ENCODE data around the gene C17orf50.
A peak's percentile ranks its signal among the peaks of the same experiment; 100 is the strongest.

The C17orf50 gene

DNA sequence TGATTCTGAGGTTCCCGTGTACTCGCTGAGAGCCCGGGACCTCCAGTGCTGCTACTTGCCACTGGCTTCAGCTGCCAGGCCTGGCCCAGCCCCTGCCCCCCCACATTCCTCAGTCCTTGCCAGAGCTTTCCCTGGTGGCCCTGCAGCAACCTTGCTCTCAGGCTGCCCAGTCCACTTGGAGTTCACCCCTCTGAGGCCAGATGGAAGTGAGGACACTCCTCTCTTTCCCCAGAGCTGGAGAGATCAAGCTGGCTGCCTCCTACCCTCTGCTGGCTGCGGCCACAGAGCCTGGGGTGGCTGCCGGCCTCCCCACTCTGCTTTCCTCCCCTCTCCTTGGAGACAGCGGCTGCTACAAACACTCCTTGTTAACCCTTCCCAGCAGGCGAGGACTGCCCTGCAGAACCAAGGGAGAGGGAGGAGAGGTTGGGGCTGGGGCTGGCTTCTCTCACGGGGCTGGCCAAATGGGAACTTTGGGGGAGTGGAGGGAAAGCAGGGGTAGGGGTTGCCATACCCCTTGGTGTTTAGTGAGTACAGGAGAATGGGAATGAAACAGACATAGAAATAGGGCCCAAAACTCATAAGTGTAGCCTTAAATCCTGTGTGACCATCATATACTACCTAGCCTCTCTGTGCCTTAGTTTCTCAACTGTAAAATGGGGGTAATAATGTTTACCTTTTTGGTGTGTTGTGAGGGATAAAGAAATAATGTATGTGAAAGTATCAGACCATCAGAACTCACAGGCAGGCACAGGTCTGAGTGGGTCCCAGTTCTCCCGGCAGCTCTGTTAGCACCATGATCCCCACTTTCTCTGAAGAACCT lies 7.5 kb upstream of the C17orf50 start, which contains the start of gene GAS2L2:
Gene GAS2L2 (minus strand): TSS at position 295 of the 820 bp plus-strand sequence. CDS start 389 bp downstream, outside the sequence.
- Histone ChIP-seq H3K9ac (ENCODE audit: insufficient read length, low read depth) (no peak within 1 kb of the TSS), H3K36me3 (ENCODE audit: insufficient read depth, insufficient read length, low read length) (no peaks in the 10 kb centered on the region), H3K9me3 (ENCODE audit: insufficient read depth, low read length) (no peaks in the 10 kb centered on the region), H3K27me3 (ENCODE audit: insufficient read depth, insufficient read length) (no peaks in the 10 kb centered on the region), H3K4me1 (ENCODE audit: insufficient read depth, insufficient read length) (peaks cover 7% of the 10 kb centered on the region), H3K4me3 (ENCODE audit: insufficient read length, low read depth) (no peak within 1 kb of the TSS)
- no peak for TF ChIP-seq SUZ12 (IDR thresholded peaks at IDR 0.05; ENCODE audit: extremely low read depth, insufficient read depth, insufficient read length)
- TF ChIP-seq ZNF274 (IDR thresholded peaks at IDR 0.05; ENCODE audit: low read depth, low read length): no peak
- no peak for TF ChIP-seq YY1 (IDR thresholded peaks at IDR 0.05; ENCODE audit: insufficient read depth, insufficient read length)
- DNase-seq (ENCODE audit: low read depth, low spot score): no peak

DNA sequence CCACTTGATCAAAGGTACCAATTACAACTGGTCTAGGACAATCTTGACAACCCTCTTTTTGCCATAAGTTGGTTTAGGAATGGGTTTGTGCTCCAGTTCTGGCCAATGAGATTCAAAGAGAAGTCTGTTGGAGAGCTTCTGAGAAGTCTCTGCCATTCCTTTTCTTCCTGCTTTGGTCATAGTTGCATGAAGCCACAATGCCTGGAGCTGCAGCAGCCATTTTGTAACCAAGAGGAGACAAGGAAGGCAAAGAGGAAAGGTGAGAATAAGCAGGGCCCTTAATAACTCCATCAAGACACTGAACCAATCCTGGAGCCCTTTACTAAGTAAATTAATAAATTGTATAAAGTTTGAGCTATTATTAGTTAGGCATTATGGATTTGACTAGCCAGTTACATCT lies 3.4 kb upstream of the C17orf50 start:
- H3K9me3 ChIP-seq (ENCODE audit: insufficient read depth, low read length): peaks cover 2% of the 10 kb centered on the region; the same call in 1 of the 2 replicates
- no peaks in the 10 kb centered on the region for H3K4me1 ChIP-seq (ENCODE audit: insufficient read depth, insufficient read length)
- no peak overlapping the region for H3K4me3 ChIP-seq (ENCODE audit: insufficient read length, low read depth)
- no peaks in the 10 kb centered on the region for H3K27me3 ChIP-seq (ENCODE audit: insufficient read depth, insufficient read length)
- H3K36me3 ChIP-seq (ENCODE audit: insufficient read depth, insufficient read length, low read length): no peaks in the 10 kb centered on the region
- DNase-seq (ENCODE audit: low read depth, low spot score): no peak
- no peak overlapping the region for H3K9ac ChIP-seq (ENCODE audit: insufficient read length, low read depth)
- TF ChIP-seq ZNF274 (IDR thresholded peaks at IDR 0.05; ENCODE audit: low read depth, low read length) (no peak), YY1 (IDR thresholded peaks at IDR 0.05; ENCODE audit: insufficient read depth, insufficient read length) (no peak), SUZ12 (IDR thresholded peaks at IDR 0.05; ENCODE audit: extremely low read depth, insufficient read depth, insufficient read length) (no peak)

DNA sequence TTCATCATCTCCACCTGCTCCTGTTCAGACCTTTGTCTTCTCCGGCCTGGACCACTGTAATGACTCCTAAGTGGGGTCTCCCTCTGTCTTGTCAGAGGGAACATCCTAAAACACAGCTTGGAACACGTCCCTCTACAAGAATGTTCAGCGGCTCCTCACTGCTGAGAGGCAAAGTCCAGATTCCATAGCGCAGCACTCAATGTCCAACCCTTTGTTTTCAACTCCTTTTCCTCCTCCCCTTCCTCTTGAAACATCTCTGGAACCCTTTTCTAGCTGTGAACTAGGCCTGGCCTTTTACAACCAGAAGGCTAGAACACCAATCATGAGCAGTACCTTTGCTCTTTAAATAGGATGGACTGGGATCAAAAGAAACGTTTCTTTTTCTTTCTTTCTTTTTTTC lies 914 bp downstream of the C17orf50 start:
- Histone ChIP-seq H3K9ac (ENCODE audit: insufficient read length, low read depth) (no peak overlapping the region), H3K9me3 (ENCODE audit: insufficient read depth, low read length) (peaks cover 26% of the 10 kb centered on the region; the same call in 1 of the 2 replicates), H3K36me3 (ENCODE audit: insufficient read depth, insufficient read length, low read length) (no peaks in the 10 kb centered on the region), H3K27me3 (ENCODE audit: insufficient read depth, insufficient read length) (no peaks in the 10 kb centered on the region), H3K4me3 (ENCODE audit: insufficient read length, low read depth) (no peak overlapping the region), H3K4me1 (ENCODE audit: insufficient read depth, insufficient read length) (no peaks in the 10 kb centered on the region)
- TF ChIP-seq SUZ12 (IDR thresholded peaks at IDR 0.05; ENCODE audit: extremely low read depth, insufficient read depth, insufficient read length) (no peak), ZNF274 (IDR thresholded peaks at IDR 0.05; ENCODE audit: low read depth, low read length) (no peak), YY1 (IDR thresholded peaks at IDR 0.05; ENCODE audit: insufficient read depth, insufficient read length) (no peak)
- no peak for DNase-seq (ENCODE audit: low read depth, low spot score)

DNA sequence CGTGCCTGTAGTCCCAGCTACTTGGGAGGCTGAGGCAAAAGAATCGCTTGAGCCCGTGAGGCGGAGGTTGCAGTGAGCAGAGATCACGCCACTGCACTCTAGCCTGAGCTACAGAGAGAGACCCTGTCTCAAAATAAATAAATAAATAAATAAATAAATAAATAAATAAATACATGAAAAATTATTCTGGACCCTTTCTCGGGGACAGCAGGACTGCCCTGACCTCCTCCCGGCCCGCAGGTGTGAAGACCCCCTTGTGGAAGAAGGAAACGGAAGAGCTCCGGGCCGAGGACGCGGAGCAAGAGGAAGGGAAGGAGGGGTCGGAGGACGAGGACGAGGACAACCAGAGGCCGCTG lies 3.1 kb downstream of the C17orf50 start:
- TF ChIP-seq SUZ12 (IDR thresholded peaks at IDR 0.05; ENCODE audit: extremely low read depth, insufficient read depth, insufficient read length) (no peak), YY1 (IDR thresholded peaks at IDR 0.05; ENCODE audit: insufficient read depth, insufficient read length) (no peak), ZNF274 (IDR thresholded peaks at IDR 0.05; ENCODE audit: low read depth, low read length) (no peak)
- H3K36me3 ChIP-seq (ENCODE audit: insufficient read depth, insufficient read length, low read length): no peaks in the 10 kb centered on the region
- no peak overlapping the region for H3K9ac ChIP-seq (ENCODE audit: insufficient read length, low read depth)
- H3K4me3 ChIP-seq (ENCODE audit: insufficient read length, low read depth): no peak overlapping the region
- H3K9me3 ChIP-seq (ENCODE audit: insufficient read depth, low read length): peaks cover 31% of the 10 kb centered on the region; the same call in 1 of the 2 replicates
- H3K4me1 ChIP-seq (ENCODE audit: insufficient read depth, insufficient read length): no peaks in the 10 kb centered on the region
- no peak for DNase-seq (ENCODE audit: low read depth, low spot score)
- no peaks in the 10 kb centered on the region for H3K27me3 ChIP-seq (ENCODE audit: insufficient read depth, insufficient read length)

DNA sequence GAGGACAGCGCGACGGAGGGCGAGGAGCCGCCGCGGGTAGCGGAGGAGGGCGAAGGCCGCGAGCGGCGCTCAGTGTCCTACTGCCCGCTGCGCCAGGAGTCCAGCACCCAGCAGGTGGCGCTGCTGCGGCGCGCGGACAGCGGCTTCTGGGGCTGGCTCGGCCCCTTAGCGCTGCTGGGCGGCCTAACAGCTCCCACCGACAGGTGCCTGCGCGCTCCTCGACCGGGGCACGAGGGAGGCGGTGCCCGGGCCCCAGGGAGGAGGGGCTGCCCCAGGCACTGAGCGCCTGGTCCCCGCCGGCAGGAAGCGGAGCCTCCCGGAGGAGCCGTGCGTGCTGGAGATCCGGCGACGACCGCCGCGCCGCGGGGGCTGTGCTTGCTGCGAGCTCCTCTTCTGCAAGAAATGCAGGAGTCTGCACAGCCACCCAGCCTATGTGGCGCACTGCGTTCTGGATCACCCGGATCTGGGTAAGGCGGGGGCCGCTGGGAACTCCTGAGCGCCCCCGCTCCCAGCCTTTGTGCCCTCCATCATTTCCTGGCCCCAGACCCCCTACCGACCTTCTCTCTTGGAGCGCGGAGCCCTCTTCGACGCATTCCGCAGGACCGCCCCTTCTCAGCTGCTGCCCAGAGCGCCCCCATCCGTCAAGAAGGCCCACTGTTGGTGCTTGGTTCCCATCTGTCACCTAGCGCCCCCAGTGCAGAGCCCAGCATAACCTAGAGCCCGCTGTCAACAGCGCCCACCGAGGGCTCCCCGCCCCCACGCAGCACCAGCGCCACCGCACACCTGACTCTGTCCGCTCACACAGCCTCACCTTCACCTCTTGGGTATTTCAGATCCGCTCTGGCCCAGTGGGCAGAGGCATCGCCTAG lies 3.7 kb downstream of the C17orf50 start:
- Histone ChIP-seq H3K4me3 (ENCODE audit: insufficient read length, low read depth) (peak overlapping the region; percentile 11), H3K27me3 (ENCODE audit: insufficient read depth, insufficient read length) (no peaks in the 10 kb centered on the region), H3K9ac (ENCODE audit: insufficient read length, low read depth) (no peak overlapping the region), H3K9me3 (ENCODE audit: insufficient read depth, low read length) (peaks cover 31% of the 10 kb centered on the region; the same call in 1 of the 2 replicates), H3K4me1 (ENCODE audit: insufficient read depth, insufficient read length) (no peaks in the 10 kb centered on the region), H3K36me3 (ENCODE audit: insufficient read depth, insufficient read length, low read length) (no peaks in the 10 kb centered on the region)
- peak; percentile 87 for DNase-seq (ENCODE audit: low read depth, low spot score)
- TF ChIP-seq ZNF274 (IDR thresholded peaks at IDR 0.05; ENCODE audit: low read depth, low read length): no peak
- TF ChIP-seq YY1 (IDR thresholded peaks at IDR 0.05; ENCODE audit: insufficient read depth, insufficient read length): no peak
- TF ChIP-seq SUZ12 (IDR thresholded peaks at IDR 0.05; ENCODE audit: extremely low read depth, insufficient read depth, insufficient read length): no peak

DNA sequence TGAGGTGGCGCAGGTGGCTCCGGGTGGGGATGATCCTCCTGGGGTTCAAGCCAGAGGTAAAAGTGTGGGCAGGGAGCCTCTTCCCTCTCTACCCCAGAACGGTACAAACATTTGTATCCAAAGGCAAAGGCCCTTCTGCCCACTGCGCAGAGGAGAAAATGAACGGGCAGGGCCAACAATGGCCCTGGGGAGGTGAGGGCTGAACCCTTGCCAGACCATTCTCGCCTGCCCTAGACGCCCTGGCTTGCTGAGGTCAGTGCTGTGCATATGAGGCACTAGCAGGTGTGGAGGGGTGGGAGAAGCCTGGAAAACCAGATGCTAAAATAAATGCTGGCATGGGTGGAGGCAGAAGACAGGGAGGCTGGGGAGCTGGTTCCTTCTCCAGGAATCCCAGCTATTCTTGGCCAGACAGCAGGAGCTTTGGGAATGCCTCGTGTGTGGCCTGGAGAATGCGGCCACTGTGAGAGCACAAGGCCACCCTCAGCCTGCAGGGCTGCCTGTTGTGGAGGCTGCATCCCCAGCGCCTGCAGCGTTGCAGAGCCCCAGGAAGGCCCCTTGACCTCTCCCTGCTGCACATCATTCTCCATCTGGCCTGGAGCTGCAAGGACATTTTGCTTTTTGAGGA lies 4.5 kb downstream of the C17orf50 start:
- no peak overlapping the region for H3K9ac ChIP-seq (ENCODE audit: insufficient read length, low read depth)
- H3K4me1 ChIP-seq (ENCODE audit: insufficient read depth, insufficient read length): no peaks in the 10 kb centered on the region
- no peak for TF ChIP-seq ZNF274 (IDR thresholded peaks at IDR 0.05; ENCODE audit: low read depth, low read length)
- no peak for TF ChIP-seq YY1 (IDR thresholded peaks at IDR 0.05; ENCODE audit: insufficient read depth, insufficient read length)
- TF ChIP-seq SUZ12 (IDR thresholded peaks at IDR 0.05; ENCODE audit: extremely low read depth, insufficient read depth, insufficient read length): no peak
- H3K9me3 ChIP-seq (ENCODE audit: insufficient read depth, low read length): peaks cover 31% of the 10 kb centered on the region; the same call in 1 of the 2 replicates
- DNase-seq (ENCODE audit: low read depth, low spot score): no peak
- no peak overlapping the region for H3K4me3 ChIP-seq (ENCODE audit: insufficient read length, low read depth)
- no peaks in the 10 kb centered on the region for H3K27me3 ChIP-seq (ENCODE audit: insufficient read depth, insufficient read length)
- H3K36me3 ChIP-seq (ENCODE audit: insufficient read depth, insufficient read length, low read length): no peaks in the 10 kb centered on the region
